Erythroblast (primary cell): Measurements from ENCODE around the gene NUDT5.

Experiments
- GATA1 ChIP-seq: IDR thresholded peaks from 2 replicates; pipeline ENCODE4 v1.6.1; 2011; ENCODE audit warnings: low read depth, mild to moderate bottlenecking, control low read depth, low read length, moderate library complexity
- POLR2A ChIP-seq: IDR thresholded peaks from 2 replicates; pipeline ENCODE4 v1.6.1; 2011; ENCODE audit warnings: mild to moderate bottlenecking, low read length

GRCh38 chr10:12179606-12180170 is 16.0 kb downstream of the NUDT5 start:
- TF ChIP-seq POLR2A (no peak), GATA1 (no peak)
